GM21528 (cell line): Measurements from ENCODE around the gene SESN3.
A peak's percentile ranks its signal among the peaks of the same experiment; 100 is the strongest.
"Not testable (repeated sequence)": the region's sequence is repeated elsewhere in the genome, so short reads cannot be mapped to it uniquely, and the experiment has no call there.

Source experiments
- ATAC-seq: cut with Tn5 transposase; IDR thresholded peaks from one replicate; pipeline ENCODE4 v1.9.1; 2021; ENCODE audit warnings: mild to moderate bottlenecking, moderate library complexity; ENCODE audit not compliant: unreplicated experiment, low FRiP score

The SESN3 gene

DNA sequence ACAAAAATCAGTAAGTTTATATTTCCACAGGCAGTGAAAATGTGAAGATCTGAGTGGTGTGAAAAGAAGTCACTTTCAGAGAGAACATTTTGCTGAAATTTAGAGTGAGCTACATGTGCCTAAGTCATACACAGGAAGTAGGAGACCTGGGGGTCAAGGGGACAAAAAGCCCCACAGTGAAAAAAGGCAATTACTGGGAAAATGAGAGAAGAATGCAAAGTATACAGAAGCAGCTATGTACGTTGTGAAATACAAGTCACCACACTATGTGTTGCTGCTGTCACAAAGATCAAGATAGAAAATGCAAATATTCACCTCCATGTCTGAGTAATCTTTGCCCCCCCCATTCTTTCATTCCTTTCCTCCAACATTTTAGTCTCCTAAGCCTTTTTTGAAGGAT, 21.6 kb upstream of the SESN3 start:
- no peak for ATAC-seq

DNA sequence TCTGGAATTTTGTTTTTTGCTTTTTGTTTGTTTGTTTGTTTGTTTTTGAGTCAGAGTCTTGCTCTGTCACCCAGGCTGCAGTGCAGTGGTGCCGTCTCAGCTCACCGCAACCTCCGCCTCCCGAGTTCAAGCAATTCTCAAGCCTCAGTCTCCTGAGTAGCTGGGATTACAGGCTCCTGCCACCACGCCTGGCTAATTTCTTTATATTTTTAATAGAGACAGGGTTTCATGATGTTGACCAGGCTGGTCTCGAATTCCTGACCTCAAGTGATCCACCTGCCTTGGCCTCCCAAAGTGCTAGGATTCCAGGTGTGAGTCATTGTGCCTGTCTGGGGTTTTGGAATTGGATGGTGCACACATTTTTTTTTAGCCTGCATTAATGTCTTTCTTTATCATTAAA, 20.9 kb upstream of the SESN3 start:
- ATAC-seq = not testable (repeated sequence)

DNA sequence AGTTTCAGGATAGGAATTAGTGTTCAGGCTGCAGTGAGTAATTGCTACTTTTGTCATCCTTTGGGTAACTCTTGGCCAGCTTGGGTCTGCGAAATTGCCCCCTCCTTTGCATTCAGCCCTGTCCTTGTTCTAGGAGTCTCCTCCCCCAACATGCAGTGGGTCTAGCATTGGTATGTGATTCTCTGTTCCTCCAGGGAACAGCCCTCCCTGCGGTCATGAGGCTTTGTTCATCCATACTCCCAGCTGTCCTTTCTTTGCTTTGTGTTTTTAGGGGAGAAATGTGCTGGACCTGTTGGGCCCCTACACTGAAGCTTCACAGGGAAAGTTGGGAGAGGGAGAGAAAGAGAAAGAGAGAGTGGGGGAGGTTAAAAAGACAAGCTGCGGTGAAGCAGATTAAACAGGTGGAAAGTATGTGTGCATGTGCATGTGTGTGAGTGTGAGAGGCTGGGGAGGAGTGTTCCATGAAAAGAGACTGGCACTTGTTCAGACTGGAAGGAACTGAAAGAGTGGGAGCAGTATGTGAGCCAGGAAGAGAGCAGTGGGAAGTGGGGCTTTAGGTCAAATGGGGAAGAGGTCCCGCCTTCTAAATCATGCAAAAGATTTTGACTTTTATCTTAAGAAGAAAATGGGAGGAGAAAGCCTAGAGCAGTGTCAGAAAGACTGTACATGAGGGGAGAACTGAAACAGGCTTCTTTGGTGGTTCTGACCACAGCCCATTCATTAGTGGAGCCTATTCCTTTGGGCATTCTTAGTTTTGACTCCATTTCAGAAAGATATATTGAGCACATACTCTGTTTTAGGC, 17.9 kb upstream of the SESN3 start:
- peak; percentile 82 for ATAC-seq

DNA sequence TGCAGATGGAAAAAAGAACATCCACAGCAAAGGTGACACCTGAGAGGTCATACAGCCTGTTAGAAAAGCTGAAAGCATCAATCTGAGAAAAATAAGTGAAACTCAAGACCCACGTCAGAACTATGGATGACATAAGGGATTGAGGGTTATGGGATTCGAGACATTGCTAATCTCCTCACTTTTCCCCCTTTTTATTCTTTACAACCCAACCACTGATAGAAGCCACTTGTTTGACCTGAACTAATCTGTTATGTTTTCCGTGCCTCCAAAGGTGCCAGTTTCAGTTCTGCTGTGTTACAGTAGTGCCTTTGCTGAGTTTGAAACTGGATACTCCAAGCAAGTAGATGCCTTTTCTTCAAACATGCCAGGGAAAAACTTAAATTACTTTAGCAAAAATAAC, 16.9 kb upstream of the SESN3 start:
- ATAC-seq = no peak

DNA sequence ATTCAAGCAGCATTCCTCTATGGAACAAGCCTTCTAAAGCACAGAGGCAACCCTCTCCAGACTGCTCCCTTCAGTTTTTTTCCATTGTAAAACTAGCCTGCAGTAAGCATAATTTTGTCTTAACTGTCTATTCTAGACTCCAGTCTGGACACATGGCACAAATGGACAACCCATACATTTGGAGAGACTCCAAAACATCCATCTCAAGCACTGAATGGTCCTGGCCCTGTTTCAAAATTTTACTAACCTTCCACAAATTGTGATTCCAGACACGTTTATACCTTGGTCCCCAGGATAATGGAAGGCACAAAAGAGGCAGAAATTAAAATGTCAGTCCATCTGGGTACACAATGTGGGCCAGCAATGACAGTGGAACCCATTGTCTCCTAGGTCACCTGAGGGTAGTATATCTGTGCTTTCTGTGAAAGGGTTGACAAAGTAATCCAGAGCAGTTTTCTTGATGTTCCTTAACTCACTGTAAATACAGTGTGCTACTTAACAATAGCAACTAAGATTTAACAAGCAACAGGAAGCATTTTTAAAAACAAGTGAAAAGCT, 16.2 kb upstream of the SESN3 start:
- no peak for ATAC-seq

DNA sequence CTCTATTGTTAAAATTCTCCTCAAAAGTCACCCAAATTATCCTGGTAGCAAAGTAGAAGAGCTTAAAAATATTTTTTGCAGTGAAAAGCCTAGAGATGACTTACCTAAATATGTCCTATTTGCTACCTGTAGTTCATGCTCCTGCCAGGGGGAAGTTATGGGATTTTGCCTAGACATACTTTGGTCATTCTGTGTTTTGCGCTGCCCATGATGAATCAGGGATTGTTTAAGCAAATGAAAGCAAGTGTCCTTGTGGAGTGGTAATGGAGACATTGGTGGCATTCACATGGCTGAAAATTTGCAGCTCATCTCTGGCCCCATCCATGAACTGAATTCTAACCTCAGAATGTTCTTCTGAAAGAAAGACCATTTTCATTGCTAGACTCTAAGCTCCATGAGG, 14.6 kb upstream of the SESN3 start:
- no peak for ATAC-seq

DNA sequence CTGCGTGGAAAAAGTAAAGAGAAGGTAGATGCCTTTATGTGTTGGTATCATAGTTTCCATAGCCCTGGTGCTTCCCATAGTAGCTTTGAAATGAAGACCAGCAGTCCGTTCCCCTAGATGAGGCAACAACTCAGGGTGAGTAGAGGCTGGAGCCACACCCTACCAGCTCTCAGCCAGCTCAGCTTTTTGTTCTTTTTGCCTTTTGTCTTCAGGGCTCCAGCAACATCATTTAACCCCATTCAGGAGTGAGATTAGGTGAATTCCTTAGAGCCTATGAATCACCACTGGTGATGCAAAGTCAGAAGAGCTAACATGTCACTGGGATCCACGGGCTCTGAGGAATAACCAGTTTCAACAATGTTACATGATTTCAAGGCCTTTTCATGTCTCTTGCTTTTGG, 14.0 kb upstream of the SESN3 start:
- no peak for ATAC-seq

DNA sequence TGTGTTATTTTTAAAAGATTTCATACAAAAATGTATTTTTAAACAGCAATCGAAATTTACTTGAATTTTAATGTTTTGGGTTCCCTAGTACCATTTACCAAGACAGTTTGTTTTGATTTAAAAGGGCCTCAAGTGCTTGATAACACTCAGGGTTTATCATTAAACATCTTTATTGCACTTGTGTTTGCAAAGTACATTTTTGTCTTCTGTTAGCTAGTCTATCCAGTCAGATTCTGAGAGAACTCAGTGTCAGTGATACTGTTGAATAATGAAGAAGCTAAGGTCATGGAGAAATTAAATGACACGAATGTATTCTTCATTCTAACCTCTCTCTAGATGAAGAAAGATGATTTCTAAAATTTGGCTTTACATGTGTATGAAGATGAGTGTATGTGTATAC, 12.7 kb upstream of the SESN3 start:
- no peak for ATAC-seq

DNA sequence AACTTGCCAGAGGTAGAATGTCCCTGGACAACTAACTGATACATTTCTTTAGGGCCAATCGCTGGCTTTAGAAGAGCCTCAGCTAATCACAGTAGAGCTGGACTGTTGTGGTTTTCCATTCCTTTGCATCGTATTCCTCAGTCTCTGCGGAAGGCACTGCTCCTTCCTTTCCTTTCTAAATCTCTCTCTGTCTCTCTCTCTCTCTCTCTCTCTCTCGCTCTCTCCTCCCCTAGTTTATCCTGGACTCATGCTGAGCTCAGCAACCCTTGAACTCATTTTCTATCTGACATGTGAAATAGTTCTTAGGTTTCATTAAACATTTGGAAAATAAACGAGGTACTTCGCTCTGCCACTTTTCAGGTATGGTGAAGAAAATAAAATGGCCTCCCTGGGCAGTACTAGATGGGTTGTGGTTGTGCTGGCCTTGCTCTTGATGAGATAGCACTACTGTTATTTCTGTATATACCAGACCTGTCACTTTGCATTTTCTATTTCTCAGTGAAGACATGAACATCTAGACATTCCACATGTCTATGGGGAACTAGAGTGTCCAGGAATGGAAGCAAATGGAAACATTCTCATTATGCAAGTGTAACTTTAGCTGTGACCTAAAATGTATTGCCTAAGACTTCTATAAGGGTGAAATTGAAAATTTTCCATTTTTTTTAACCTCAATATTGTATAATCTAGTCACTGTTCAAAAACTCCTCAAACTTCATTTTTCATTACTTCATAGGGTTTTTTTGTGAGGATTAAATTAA, 12.0 kb upstream of the SESN3 start:
- ATAC-seq = no peak

DNA sequence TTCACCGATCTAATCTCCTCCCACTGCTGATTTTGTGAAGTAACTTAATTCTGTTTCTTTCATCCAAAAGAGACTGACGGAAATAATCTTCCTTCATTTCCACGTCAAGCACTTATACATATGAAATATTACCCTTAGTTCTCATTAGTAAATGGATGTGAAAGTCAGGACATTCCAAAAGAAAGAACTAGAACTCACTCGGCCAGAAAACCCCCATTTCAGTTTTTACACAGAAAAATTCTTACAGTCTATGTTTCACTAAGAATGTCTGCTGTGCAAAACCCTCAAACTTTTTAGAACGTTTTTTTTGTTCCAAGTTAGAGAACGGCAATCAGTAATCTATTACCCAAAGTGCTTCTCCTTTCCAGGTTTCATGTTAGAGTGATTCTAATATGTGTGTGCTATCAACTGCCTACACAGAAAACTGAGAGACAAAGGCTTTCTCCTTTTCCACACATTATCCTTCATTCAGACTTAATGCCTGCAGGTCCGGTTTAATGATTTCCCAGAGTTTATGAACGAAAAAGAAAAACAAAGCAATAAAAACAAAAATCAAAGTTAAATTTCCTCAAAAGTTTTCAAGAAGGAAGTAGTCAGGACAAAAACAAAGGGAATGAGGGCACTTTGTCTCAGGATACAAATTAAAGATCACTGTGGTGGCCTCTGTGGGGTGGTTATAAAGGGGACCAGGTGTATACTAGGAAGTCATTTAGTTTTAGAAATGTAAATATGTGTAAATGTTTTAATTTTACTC, 11.3 kb upstream of the SESN3 start:
- ATAC-seq = peak; percentile 61

DNA sequence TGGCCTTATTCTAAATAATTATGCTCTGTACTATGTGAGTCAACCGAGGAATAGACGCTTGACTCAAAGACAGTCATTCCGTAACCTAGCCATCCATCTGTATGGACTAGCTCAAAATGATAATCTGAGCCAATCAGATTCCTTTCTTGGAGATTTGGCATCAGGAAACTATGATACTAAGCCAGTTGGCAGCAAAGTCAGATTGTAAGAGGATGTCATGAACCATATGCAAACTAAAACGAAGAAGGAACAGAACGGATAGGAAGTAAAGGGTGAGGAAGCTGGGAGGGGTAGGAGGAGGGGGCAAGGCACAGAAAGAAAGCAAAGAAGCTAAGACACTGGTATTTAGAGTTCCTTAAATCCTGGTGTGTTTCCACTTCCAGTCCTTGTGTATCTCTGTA, 10.7 kb upstream of the SESN3 start:
- ATAC-seq = peak; percentile 61

DNA sequence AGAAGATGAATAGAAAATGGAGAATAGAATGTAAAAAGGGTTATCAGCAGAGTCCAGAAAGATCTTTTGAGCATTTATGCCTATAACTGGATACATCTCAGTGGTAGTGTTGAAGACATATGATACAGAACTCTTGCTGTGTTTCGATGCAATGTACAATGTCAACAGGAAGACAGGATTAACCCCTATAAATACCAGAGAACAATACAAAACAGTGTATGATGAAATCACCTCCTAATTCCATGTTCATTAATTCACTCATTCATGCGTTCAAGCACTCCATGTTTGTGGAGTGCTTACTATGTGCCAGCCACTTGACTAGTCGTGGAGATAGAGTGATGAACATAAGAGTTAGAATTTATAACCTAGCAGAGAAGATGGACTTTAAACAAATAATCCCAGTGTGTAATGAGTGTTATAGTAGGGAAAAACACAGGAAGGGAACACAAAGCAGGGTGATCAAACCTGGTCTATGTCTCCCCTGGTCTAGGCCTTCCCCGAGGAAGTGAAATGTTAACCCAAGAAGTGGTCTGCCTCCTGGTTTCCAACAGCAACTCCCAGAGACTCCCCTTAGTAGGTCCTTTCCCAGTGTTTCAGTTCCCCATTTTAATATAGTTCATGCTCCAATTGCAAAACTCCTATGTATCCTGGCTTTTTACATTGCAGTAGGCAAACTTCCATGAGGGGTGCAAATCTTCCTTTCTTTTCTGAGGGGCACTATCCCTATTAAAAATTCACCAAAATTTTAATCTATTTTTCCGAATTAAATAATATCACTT, 9.1 kb upstream of the SESN3 start:
- no peak for ATAC-seq

DNA sequence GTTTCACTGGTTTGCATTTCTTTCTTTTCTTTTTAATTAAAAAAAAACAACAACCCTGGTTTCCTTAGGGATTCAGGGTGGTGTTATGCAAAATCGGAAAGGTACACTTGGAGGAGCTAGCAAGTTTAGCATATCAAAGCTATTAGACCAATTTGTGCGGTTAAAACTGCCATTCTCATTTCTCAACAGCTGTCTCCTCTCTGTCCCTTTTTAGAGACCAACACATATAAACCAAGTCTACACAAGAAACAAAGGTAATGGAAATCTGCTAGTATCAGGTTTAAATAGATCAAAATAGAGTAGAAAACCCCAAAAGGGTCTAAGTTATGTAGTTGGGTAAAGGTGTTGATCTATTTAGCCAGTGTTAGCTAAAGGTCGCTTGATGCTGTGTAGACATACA, 1.7 kb upstream of the SESN3 start:
- ATAC-seq = no peak

DNA sequence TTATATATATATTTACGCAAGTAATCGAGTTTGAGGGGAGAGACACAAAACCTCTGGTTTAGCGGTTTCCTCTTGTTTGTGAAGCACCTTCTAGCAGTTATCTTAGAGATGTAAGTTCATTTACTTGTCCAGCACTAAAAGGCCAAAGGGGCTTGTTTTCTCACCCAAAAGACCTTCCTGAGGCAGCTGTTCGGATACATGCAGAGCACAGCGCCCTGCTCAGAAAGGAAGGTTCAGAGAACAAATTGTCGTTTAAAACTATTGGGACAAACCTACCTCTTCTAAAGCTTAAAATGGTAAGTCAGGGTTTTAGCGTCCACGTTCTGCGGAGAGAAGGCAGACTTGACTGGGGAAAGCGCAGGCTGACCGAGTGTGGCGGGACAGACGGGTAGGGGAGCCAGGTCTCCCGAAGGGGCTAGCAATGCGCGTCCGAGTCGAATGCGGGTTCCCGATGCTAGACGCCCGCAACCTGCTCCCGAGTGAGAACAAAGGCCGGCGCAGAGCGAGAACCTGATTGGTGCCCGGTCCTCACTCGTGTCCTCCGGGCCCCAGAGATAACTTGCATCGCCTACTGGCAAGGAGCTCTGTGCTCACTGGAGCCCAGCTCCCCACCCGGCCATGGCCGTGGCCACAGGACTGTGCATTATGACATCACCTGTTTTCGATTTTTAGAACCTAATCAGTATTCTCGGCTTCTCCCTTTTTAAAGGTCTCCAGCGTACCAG, 1.0 kb upstream of the SESN3 start:
- ATAC-seq = peak; percentile 26

DNA sequence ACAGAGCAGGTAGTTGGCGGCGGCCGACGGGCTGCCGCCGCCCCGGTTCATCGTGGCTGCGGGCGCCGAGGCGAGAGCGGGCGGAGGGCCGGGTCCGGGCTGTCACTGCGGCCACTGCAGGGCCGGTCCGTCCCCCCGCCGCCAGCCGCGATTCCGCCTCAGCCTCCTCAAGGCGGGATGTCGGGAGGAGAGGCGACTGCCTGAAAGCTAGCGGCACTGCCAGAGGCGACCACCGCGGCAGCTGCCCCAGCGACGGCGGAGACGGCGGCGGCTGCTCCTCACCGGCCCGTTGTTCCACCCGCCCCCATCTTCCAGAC, 234 bp downstream of the SESN3 start:
- ATAC-seq = peak; percentile 21

DNA sequence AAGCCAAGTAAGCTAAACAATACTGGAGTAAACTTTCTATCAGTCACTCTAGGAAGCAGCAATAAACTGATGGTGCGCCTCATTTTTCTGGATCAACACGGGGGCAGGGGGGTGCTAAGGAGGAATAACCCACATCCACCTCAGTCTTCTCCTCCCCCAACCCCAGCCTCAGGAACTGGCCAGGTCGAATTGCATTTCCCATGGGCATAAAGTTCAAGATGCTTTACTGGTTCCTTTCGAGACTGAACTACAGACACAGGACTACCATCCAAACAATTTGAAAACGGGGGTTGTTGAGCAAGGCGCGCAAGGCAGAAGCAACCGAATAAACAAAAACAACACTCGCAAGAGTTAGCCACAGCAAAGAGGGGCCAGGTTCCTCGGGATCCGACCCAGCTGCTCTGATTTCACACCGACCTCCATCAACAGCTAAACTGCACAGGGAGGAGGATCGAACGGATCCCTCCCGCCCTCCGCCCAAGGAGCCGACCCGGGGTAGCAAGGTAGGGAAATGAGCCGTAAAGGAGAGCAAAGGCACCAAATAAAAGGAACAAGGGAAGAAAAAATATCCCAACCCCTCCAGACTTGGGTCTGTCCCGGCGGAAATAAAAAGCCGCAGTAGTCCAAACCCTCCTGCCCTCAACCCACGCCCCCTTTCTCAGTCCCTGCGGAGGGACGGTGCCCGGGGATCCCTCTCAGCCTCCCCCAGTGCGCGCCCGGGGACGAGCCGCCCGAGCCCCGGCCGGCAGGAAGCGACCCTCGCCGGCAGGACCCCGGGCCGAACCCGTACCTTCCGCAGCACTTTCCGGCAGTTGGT, 801 bp downstream of the SESN3 start:
- ATAC-seq = no peak

DNA sequence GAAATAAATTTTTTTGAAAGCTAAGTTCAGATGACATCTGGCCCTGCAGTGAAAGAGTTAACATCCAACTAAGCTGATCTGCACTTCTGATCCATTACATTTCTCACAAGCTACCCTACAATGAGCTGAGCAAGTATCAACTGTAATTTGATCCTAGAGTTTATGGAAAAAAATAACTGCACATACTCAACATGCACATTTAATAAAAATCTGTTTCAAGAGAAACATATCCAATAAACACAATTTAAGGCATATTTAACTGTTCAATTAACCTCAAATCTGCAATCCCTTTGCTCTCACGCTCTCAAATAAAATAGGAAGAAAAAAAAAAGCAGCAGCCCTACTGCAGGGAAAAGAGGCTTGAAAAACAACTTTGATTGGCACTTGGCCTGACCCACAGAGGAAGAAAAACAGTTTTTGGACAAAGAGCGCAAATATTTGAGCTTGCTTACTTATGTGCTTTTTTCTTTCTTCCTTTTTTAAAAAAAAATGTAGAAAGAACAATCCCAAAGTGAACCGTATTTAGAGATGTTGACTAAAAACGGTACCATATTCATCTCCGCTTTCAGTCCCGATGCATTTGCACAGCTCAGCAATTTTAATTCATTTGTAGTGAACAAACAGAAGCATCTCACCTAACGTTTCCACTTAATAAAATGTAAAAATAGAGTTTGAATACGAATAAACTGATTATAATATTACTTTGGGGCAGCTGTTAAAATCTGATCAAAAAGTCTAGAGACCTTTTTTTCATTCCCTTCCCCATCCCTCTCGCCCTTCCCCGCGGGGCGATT, 1.6 kb downstream of the SESN3 start:
- ATAC-seq = no peak

DNA sequence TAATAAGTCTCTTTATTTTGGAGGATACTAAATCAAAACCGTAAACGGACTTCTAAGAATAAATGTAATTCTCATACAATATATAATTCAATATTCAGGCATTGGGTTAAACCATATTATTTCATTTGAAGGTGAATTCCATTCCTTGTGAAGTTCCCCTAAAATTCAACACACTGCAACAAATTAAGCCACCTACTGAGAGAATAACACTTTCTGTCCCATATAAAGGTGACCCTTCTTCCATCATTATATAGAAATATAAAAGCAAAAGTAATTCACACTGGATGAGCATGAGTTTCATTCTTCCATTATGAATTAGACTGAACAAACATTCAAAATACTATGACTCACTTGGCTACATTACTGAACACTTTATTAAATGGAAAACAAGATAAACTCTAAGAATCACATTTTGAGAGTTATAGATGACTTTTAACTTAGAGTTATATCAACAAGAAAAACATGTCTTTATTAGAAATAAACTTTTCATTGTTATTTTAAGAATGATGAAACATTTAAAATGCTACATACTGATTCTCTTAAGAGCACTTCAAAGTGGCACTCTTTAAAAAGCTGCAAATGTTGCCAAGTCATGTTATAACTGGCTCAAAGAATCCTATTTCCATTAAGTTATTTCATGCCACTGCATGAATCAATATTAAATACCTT, 2.8 kb downstream of the SESN3 start:
- ATAC-seq = no peak
